Fibroblast of lung (primary cell): ENCODE measurements around the gene TBC1D5. TPM values are rescaled to one million over a fixed set of nuclear protein-coding genes. Genes with fewer than 3 reads are reported as not detected.

Source experiments
- DNase-seq, 2 donors: peaks; one replicate each; pipeline versions ENCODE4 v3.0.0 to v3.0.0-alpha.2; 2010; ENCODE audit warnings: low read depth in 2 of 2
- H2AFZ ChIP-seq: 2 replicates; pipeline ENCODE4 v1.5.1; 2012; ENCODE audit warnings: low read length, control low read depth, inconsistent platforms
- H3K27ac ChIP-seq: 2 replicates; pipeline ENCODE4 v1.5.1; 2011; ENCODE audit warnings: low read length, control low read depth; ENCODE audit not compliant: insufficient read depth
- H3K27me3 ChIP-seq: 2 replicates; pipeline ENCODE4 v1.5.1; 2011; ENCODE audit warnings: mild to moderate bottlenecking, low read length; ENCODE audit not compliant: control insufficient read depth, insufficient read depth
- H3K36me3 ChIP-seq: 2 replicates; pipeline ENCODE4 v1.5.1; 2011; ENCODE audit warnings: low read length; ENCODE audit not compliant: control insufficient read depth, insufficient read depth
- H3K4me1 ChIP-seq: 2 replicates; pipeline ENCODE4 v1.5.1; 2011; ENCODE audit warnings: low read length; ENCODE audit not compliant: control insufficient read depth, insufficient read depth; ENCODE audit errors: extremely low read depth
- H3K4me2 ChIP-seq: 2 replicates; pipeline ENCODE4 v1.5.1; 2011; ENCODE audit warnings: low read length, control low read depth; ENCODE audit not compliant: insufficient read depth; ENCODE audit errors: extremely low read depth
- H3K4me3 ChIP-seq, 4 experiments: fragments of 200-600 bp in 1 of 4; sonication (generic) in 1 of 4; replicated peaks in 1 of 4; 2 replicates each; pipeline ENCODE4 v1.5.1; 2011 to 2016; ENCODE audit warnings: low read length in 4 of 4, low read depth in 3 of 4, mild to moderate bottlenecking in 3 of 4, control low read depth in 2 of 4, inconsistent platforms in 1 of 4, mixed read lengths in 1 of 4; ENCODE audit not compliant: insufficient read depth in 1 of 4; ENCODE audit errors: control extremely low read depth in 1 of 4
- H3K79me2 ChIP-seq: 2 replicates; pipeline ENCODE4 v1.5.1; 2012; ENCODE audit warnings: mild to moderate bottlenecking, low read length, inconsistent platforms; ENCODE audit not compliant: control insufficient read depth, insufficient read depth
- H3K9ac ChIP-seq: 2 replicates; pipeline ENCODE4 v1.5.1; 2011; ENCODE audit warnings: mild to moderate bottlenecking, low read length, control low read depth; ENCODE audit not compliant: insufficient read depth
- H3K9me3 ChIP-seq: 2 replicates; pipeline ENCODE4 v1.5.1; 2012; ENCODE audit warnings: low read depth, low read length; ENCODE audit not compliant: control insufficient read depth, insufficient read depth
- H4K20me1 ChIP-seq: 2 replicates; pipeline ENCODE4 v1.5.1; 2011; ENCODE audit warnings: low read length; ENCODE audit not compliant: control insufficient read depth, insufficient read depth; ENCODE audit errors: extremely low read depth
- EZH2 ChIP-seq: IDR thresholded peaks from 2 replicates; pipeline ENCODE4 v1.5.1; 2012; ENCODE audit warnings: low read length, control low read depth, mild to moderate bottlenecking; ENCODE audit errors: missing control alignments
- polyA plus RNA-seq, 2 donors: library from polyadenylated mRNA; depleted of rRNA in 1 of 2; stranded (reverse) in 1 of 2; unstranded in 1 of 2; fragments of >200 nt; gene quantifications; 2 replicates each; pipeline ENCODE4 v1.2.1, GENCODE V29; 2011 to 2012; ENCODE audit warnings: missing spikeins in 1 of 2
- total RNA-seq: library from RNA; depleted of rRNA; stranded (reverse); fragments of >200 nt; gene quantifications from 2 replicates; pipeline ENCODE4 v1.2.1, GENCODE V29; 2014
- TF ChIP-seq, protein P1 (sequence below), 2 donors: IDR thresholded peaks in 1 of 2; conservative IDR thresholded peaks in 1 of 2; 1 replicate in 1 of 2; 2 replicates in 1 of 2; pipeline ENCODE4 v1.5.1; 2011 to 2012; ENCODE audit warnings: low read length in 2 of 2, control low read depth in 1 of 2, inconsistent platforms in 1 of 2, low read depth in 1 of 2, mild to moderate bottlenecking in 1 of 2

Gene TBC1D5
- total and polyA plus RNA-seq, 2 donors (not counting 1 experiment from before 2014, with no cell fraction given): 43.6 to 129 TPM

DNA sequence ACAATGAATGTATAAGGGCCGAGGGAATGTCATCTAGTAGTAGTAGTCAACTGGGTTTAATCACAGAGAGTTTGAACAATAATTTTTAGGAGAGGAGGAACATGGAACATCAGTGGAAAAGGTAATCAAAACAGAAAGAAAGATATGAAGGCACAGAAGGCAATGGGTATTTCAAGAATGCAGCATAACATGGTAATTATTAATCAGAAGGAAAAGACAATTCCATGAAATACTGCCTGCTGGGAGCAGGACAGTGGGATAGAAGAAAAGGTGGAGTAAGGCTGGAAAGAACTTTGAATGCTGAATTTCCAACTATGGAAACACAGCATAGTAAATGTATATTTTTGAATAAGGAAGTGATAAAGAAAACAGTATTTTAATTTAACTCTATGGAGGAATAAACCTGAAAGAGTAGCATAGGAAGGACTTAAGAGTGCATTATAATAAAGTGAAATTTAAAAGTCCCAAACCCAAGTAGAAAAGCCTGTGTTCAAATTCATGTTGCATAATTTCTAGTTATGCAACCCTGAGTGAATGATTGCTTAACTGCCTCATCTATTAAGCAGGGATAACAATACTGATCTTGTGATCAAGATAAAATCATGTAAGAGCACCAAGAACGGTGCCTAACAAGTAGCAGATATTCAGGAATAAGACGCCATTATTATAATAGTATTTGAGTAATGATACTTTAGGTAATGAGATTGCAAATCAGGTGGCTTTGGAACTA is 357.7 kb downstream of the TBC1D5 start:
- Histone ChIP-seq H3K36me3 (no peaks in the 10 kb centered on the region), H2AFZ (no peak overlapping the region), H3K4me3 (no peak overlapping the region), H3K27me3 (no peaks in the 10 kb centered on the region), H4K20me1 (no peaks in the 10 kb centered on the region), H3K4me1 (no peaks in the 10 kb centered on the region), H3K79me2 (no peaks in the 10 kb centered on the region), H3K4me2 (no peak overlapping the region), H3K27ac (no peak overlapping the region), H3K9ac (no peak overlapping the region), H3K9me3 (no peaks in the 10 kb centered on the region)
- no peak for TF ChIP-seq EZH2
- TF ChIP-seq, protein P1, sequence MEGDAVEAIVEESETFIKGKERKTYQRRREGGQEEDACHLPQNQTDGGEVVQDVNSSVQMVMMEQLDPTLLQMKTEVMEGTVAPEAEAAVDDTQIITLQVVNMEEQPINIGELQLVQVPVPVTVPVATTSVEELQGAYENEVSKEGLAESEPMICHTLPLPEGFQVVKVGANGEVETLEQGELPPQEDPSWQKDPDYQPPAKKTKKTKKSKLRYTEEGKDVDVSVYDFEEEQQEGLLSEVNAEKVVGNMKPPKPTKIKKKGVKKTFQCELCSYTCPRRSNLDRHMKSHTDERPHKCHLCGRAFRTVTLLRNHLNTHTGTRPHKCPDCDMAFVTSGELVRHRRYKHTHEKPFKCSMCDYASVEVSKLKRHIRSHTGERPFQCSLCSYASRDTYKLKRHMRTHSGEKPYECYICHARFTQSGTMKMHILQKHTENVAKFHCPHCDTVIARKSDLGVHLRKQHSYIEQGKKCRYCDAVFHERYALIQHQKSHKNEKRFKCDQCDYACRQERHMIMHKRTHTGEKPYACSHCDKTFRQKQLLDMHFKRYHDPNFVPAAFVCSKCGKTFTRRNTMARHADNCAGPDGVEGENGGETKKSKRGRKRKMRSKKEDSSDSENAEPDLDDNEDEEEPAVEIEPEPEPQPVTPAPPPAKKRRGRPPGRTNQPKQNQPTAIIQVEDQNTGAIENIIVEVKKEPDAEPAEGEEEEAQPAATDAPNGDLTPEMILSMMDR (conservative IDR thresholded peaks at IDR 0.05 in 1 of 2, IDR thresholded peaks at IDR 0.05 in 1 of 2; ENCODE audit: low read depth in 1 of 2, low read length in 2 of 2): no peak
- peak in 1 of 2 donors; percentile 28 for DNase-seq

DNA sequence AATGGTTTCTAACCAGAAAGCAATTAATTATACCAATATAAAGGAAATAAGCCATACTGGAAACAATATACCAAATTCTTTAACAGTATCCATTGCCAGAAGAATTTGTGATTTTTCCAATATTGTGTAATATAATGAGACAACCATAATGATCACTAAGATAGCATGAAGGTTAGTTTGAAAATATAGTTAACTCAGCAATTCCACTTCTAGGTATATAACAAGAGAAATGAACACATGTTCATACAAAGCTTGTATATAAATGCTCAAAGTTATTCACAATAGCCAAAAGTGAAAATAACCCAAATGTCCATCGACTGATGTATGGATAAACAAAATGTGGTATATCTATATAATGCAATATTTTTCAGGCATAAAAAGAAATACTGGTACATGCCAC is 369.1 kb downstream of the TBC1D5 start:
- Histone ChIP-seq H3K9ac (no peak overlapping the region), H3K4me3 (no peak overlapping the region), H3K4me2 (no peak overlapping the region), H4K20me1 (no peaks in the 10 kb centered on the region), H3K27me3 (no peaks in the 10 kb centered on the region), H3K9me3 (no peaks in the 10 kb centered on the region), H3K79me2 (no peaks in the 10 kb centered on the region), H2AFZ (no peak overlapping the region), H3K27ac (no peak overlapping the region), H3K36me3 (no peaks in the 10 kb centered on the region), H3K4me1 (no peaks in the 10 kb centered on the region)
- no peak for DNase-seq
- no peak for TF ChIP-seq EZH2
- TF ChIP-seq, protein P1 (conservative IDR thresholded peaks at IDR 0.05 in 1 of 2, IDR thresholded peaks at IDR 0.05 in 1 of 2; ENCODE audit: low read depth in 1 of 2, low read length in 2 of 2): no peak

DNA sequence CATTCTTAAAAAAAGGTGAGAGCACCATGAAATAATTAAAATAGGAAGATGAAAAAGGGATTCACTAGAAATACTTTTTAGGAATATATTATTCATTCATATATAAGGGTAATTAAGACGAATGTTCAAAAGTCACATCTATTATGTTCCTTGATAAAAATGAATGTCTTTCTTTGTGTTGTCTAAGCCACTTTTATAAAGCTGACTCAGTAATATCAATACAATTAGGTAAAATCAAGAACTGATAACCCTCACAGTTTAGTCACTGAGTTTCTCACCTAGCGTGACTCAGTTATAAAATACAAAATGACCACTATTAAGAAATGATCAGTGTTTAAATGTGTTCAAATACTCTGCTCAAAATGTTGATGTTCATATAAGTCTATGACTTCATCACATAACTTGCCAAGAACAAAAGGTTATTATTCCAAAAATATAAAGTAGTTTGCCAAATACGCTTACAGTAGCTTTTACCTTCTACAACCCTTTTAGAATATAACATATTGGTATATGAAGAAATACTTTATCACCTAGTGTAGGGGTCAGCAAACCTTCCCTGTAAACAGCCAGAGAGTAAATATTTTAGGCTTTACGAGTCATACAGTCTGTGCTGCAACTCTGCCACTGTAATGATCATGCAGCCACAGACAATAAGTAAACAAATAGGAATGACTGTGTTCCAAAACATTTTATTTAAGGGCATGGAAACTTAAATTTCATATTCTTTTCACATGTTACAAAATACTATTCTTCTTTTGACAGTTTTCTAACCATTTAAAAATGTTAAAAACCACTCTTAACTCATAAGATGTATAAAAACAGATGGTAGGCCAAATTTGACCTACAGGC is 369.8 kb downstream of the TBC1D5 start:
- no peak overlapping the region for H3K9ac ChIP-seq
- no peaks in the 10 kb centered on the region for H3K36me3 ChIP-seq
- no peaks in the 10 kb centered on the region for H4K20me1 ChIP-seq
- H3K27ac ChIP-seq: no peak overlapping the region
- no peaks in the 10 kb centered on the region for H3K79me2 ChIP-seq
- H3K4me1 ChIP-seq: no peaks in the 10 kb centered on the region
- no peak overlapping the region for H3K4me2 ChIP-seq
- no peaks in the 10 kb centered on the region for H3K27me3 ChIP-seq
- no peak overlapping the region for H2AFZ ChIP-seq
- H3K9me3 ChIP-seq: no peaks in the 10 kb centered on the region
- H3K4me3 ChIP-seq: no peak overlapping the region
- peak; percentile 29 to 45 for DNase-seq
- TF ChIP-seq, protein P1 (conservative IDR thresholded peaks at IDR 0.05 in 1 of 2, IDR thresholded peaks at IDR 0.05 in 1 of 2; ENCODE audit: low read depth in 1 of 2, low read length in 2 of 2): no peak
- TF ChIP-seq EZH2: no peak
